ENCODE measurements around the gene SRPK2. TPM values are rescaled to one million over a fixed set of nuclear protein-coding genes. Genes with fewer than 3 reads are reported as not detected.

The SRPK2 gene
- total and polyA plus RNA-seq, 2 of the 13 experiments (the other 11 are each of a cell fraction or from before 2014, with no cell fraction given): 10.1 to 22.3 TPM

DNA sequence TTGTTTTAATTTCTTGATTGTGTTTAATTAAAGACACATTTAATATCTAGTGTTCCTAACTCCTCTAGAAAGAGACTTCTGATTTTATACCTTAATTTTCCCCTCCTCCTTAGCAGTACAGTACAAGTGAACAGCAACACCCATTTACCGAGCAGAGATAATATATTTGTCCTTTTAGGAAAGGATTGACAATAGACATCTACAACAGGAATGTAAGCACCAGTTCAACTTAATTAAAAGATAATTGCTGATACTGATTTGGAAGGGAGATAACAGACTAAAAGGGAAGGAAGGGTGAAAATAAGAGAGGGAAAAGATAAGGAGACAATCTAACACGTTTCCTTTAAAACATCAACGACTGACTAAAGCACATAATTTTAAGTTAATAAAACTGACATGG is 119.3 kb downstream of the SRPK2 start:
- Histone ChIP-seq H2AFZ (ENCODE audit: low read length) (no peak overlapping the region), H3K79me2 (ENCODE audit: insufficient read depth, low read length) (peaks cover 5% of the 10 kb centered on the region), H3K4me2 (ENCODE audit: low read depth, low read length) (0 out of 2 replicates have a peak overlapping the region, but pooled peaks have one; percentile 12), H3K9ac (ENCODE audit: insufficient read depth, low read depth, low read length) (no peak overlapping the region), H3K27ac (ENCODE audit: extremely low read length, insufficient read depth, low read length) (no peak overlapping the region), H4K20me1 (ENCODE audit: insufficient read depth, low read length) (no peaks in the 10 kb centered on the region), H3K4me3 (replicated peaks in 1 of 3; ENCODE audit: insufficient read depth in 1 of 3, low read depth in 2 of 3, low read length in 3 of 3) (no peak overlapping the region), H3K4me1 (ENCODE audit: insufficient read depth, low read length) (peaks cover 13% of the 10 kb centered on the region; the same call in 1 of the 2 replicates), H3K36me3 (replicated peaks in 1 of 2; ENCODE audit: control insufficient read depth in 1 of 2, insufficient read depth in 2 of 2, low read length in 2 of 2) (no peaks in the 10 kb centered on the region), H3K9me3 (ENCODE audit: low read length) (no peaks in the 10 kb centered on the region), H3K27me3 (ENCODE audit: control insufficient read depth in 1 of 2, insufficient read depth in 2 of 2, low read length in 2 of 2) (no peaks in the 10 kb centered on the region)
- in situ Hi-C loops (cut with HindIII; ENCODE audit: extremely low pct_ligation_motif_present, low pct_unique_long_range_greater_than_20kb) (no loop called here), intact Hi-C loops (cut with micrococcal nuclease; ENCODE audit: unreplicated experiment) (no loop called here)
- ChIA-PET POLR2A (interaction anchor here (0.9 kb wide), 1 partner anchor 285 kb away, joined by 3 read pairs; no protein-coding TSS in a partner anchor), CTCF (ENCODE audit: low intra/inter-chr PET ratio, low total read pairs) (no interaction called here)
- no TSS peak for BruUV-seq (replicated peaks)
- FAIRE-seq (no peak), DNase-seq (ENCODE audit: low spot score) (no peak), ATAC-seq (no peak)
- WGBS (ENCODE audit: low lambda C conversion rate): 64% methylated on average over 3 of the region's 3 CpGs
- TF ChIP-seq ELF3 (CRISPR knock-in tag; IDR thresholded peaks at IDR 0.05): no peak
- no peak for TF ChIP-seq KMT2B (CRISPR knock-in tag; IDR thresholded peaks at IDR 0.05)
- TF ChIP-seq, protein P1, sequence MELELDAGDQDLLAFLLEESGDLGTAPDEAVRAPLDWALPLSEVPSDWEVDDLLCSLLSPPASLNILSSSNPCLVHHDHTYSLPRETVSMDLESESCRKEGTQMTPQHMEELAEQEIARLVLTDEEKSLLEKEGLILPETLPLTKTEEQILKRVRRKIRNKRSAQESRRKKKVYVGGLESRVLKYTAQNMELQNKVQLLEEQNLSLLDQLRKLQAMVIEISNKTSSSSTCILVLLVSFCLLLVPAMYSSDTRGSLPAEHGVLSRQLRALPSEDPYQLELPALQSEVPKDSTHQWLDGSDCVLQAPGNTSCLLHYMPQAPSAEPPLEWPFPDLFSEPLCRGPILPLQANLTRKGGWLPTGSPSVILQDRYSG (CRISPR knock-in tag; IDR thresholded peaks at IDR 0.05): no peak
- TF ChIP-seq CHD4 (IDR thresholded peaks at IDR 0.05; ENCODE audit: borderline replicate concordance, low read length): no peak
- TF ChIP-seq HNF4A (CRISPR knock-in tag; IDR thresholded peaks at IDR 0.05): no peak
- TF ChIP-seq ZNF253 (CRISPR knock-in tag; IDR thresholded peaks at IDR 0.05; ENCODE audit: borderline replicate concordance): no peak
- TF ChIP-seq REPIN1 (CRISPR knock-in tag; IDR thresholded peaks at IDR 0.05; ENCODE audit: borderline replicate concordance, low read depth): no peak
- no peak for TF ChIP-seq PHB2 (IDR thresholded peaks at IDR 0.05; ENCODE audit: partially characterized antibody)
- TF ChIP-seq ESRRA (CRISPR knock-in tag; IDR thresholded peaks at IDR 0.05; ENCODE audit: low read depth): no peak

Data from HepG2 (cell line).